ENCODE results near the gene GLCCI1.

DNA sequence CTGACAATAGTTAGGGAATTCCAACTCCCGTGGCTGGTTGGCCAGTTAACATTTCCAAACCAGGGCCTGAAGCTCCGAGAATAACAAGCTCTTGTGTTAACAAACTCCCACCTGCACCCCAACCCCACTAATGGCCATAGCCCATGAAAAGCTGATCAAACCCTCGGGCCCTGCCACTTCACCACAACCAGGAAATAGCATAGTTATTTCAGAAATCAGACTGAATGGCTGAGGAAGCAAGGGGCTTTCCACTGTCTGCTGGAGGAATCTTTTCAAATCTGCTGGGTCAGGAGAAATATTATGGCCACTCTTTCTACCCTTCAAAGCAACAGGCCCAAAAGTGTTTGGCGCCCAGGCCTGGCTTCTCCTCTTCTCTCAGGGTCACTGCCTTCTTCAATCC is 145.6 kb downstream of the GLCCI1 start:
- no peak for TF ChIP-seq POLR2AphosphoS5 (IDR thresholded peaks at IDR 0.05; ENCODE audit: insufficient read depth, low read depth, low read length)
- TF ChIP-seq, protein P1, sequence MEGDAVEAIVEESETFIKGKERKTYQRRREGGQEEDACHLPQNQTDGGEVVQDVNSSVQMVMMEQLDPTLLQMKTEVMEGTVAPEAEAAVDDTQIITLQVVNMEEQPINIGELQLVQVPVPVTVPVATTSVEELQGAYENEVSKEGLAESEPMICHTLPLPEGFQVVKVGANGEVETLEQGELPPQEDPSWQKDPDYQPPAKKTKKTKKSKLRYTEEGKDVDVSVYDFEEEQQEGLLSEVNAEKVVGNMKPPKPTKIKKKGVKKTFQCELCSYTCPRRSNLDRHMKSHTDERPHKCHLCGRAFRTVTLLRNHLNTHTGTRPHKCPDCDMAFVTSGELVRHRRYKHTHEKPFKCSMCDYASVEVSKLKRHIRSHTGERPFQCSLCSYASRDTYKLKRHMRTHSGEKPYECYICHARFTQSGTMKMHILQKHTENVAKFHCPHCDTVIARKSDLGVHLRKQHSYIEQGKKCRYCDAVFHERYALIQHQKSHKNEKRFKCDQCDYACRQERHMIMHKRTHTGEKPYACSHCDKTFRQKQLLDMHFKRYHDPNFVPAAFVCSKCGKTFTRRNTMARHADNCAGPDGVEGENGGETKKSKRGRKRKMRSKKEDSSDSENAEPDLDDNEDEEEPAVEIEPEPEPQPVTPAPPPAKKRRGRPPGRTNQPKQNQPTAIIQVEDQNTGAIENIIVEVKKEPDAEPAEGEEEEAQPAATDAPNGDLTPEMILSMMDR (IDR thresholded peaks at IDR 0.05; ENCODE audit: extremely low read depth in 1 of 2, insufficient read depth in 1 of 2, low read depth in 1 of 2, low read length in 2 of 2): no peak
- no peak for TF ChIP-seq EZH2 (IDR thresholded peaks at IDR 0.05; ENCODE audit: borderline replicate concordance, low read depth, low read length, severe bottlenecking)
- TF ChIP-seq GATA2 (IDR thresholded peaks at IDR 0.05; ENCODE audit: insufficient read depth, insufficient read length, low read depth, low read length): no peak
